Osteoblast (primary cell): Measurements from ENCODE around the gene WDTC1. TPM values are rescaled to one million over a fixed set of nuclear protein-coding genes. Genes with fewer than 3 reads are reported as not detected.

ENCODE experiments used
- DNase-seq: peaks from one replicate; pipeline ENCODE4 v3.0.0; 2011; ENCODE audit warnings: low spot score, mixed read lengths; ENCODE audit not compliant: insufficient read length; ENCODE audit errors: missing footprints
- H2AFZ ChIP-seq: 2 replicates; pipeline ENCODE4 v1.6.0; 2011; ENCODE audit warnings: mild to moderate bottlenecking, low read length
- H3K27ac ChIP-seq: 2 replicates; pipeline ENCODE4 v1.5.1; 2011; ENCODE audit warnings: mild to moderate bottlenecking, low read depth, low read length, moderate library complexity
- H3K27me3 ChIP-seq: 2 replicates; pipeline ENCODE4 v1.6.0; 2012; ENCODE audit warnings: mild to moderate bottlenecking, control low read depth, inconsistent platforms, low read length, moderate library complexity; ENCODE audit not compliant: insufficient read depth
- H3K36me3 ChIP-seq: 2 replicates; pipeline ENCODE4 v1.5.1; 2011; ENCODE audit warnings: mild to moderate bottlenecking, low read length, control low read depth, moderate library complexity; ENCODE audit not compliant: insufficient read depth
- H3K4me1 ChIP-seq: 2 replicates; pipeline ENCODE4 v1.5.1; 2011; ENCODE audit warnings: mild to moderate bottlenecking, low read length, control low read depth, moderate library complexity; ENCODE audit not compliant: insufficient read depth
- H3K4me2 ChIP-seq: 2 replicates; pipeline ENCODE4 v1.6.0; 2011; ENCODE audit warnings: mild to moderate bottlenecking, low read length; ENCODE audit not compliant: insufficient read depth
- H3K4me3 ChIP-seq: fragments of 200-600 bp; sonication (generic); 3 replicates; pipeline ENCODE4 v1.5.1; 2012; ENCODE audit warnings: mild to moderate bottlenecking, low read length, inconsistent platforms; ENCODE audit not compliant: insufficient read depth
- H3K79me2 ChIP-seq: 2 replicates; pipeline ENCODE4 v1.6.0; 2012; ENCODE audit warnings: mild to moderate bottlenecking, low read length, control low read depth, inconsistent platforms; ENCODE audit not compliant: insufficient read depth
- H3K9me3 ChIP-seq: 2 replicates; pipeline ENCODE4 v1.5.1; 2011; ENCODE audit warnings: low read depth, low read length, control low read depth
- H4K20me1 ChIP-seq: 2 replicates; pipeline ENCODE4 v1.6.0; 2012; ENCODE audit warnings: mild to moderate bottlenecking, low read length, control low read depth; ENCODE audit not compliant: insufficient read depth
- total RNA-seq: library from RNA; depleted of rRNA; stranded (reverse); fragments of >200 nt; gene quantifications from 2 replicates; pipeline ENCODE4 v1.2.3, GENCODE V29; 2012
- TF ChIP-seq, protein P1 (sequence below): IDR thresholded peaks from 2 replicates; pipeline ENCODE4 v1.5.1; 2011; ENCODE audit warnings: mild to moderate bottlenecking, low read depth, low read length, moderate library complexity; ENCODE audit errors: extremely low read depth

Gene WDTC1
- total RNA-seq, 1 donor: 34.4 TPM

DNA sequence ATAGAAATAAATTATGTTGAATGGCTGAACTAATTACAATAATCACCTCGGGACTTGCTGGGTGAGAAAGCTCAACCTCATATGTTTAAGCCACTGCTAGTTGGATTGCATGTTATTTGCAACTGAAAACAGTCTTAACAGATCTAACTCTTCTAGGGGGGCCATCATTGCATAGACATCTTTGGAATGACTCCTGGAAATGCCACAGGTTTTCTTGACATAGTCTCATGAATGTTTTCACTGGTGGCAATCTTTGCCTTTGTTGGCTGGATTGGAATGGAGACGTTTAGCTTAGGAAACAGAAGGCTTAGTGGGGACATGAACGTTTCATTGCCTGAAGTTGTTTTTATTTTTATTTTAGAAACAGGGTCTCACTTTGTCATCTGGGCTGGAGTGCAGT lies 8.8 kb upstream of the WDTC1 start:
- Histone ChIP-seq H3K4me2 (no peak overlapping the region), H3K4me3 (no peak overlapping the region), H3K9me3 (no peaks in the 10 kb centered on the region), H3K27me3 (no peaks in the 10 kb centered on the region), H3K36me3 (no peaks in the 10 kb centered on the region), H3K79me2 (no peaks in the 10 kb centered on the region), H3K27ac (no peak overlapping the region), H2AFZ (no peak overlapping the region), H4K20me1 (no peaks in the 10 kb centered on the region), H3K4me1 (no peaks in the 10 kb centered on the region)
- no peak for DNase-seq
- TF ChIP-seq, protein P1, sequence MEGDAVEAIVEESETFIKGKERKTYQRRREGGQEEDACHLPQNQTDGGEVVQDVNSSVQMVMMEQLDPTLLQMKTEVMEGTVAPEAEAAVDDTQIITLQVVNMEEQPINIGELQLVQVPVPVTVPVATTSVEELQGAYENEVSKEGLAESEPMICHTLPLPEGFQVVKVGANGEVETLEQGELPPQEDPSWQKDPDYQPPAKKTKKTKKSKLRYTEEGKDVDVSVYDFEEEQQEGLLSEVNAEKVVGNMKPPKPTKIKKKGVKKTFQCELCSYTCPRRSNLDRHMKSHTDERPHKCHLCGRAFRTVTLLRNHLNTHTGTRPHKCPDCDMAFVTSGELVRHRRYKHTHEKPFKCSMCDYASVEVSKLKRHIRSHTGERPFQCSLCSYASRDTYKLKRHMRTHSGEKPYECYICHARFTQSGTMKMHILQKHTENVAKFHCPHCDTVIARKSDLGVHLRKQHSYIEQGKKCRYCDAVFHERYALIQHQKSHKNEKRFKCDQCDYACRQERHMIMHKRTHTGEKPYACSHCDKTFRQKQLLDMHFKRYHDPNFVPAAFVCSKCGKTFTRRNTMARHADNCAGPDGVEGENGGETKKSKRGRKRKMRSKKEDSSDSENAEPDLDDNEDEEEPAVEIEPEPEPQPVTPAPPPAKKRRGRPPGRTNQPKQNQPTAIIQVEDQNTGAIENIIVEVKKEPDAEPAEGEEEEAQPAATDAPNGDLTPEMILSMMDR: no peak

DNA sequence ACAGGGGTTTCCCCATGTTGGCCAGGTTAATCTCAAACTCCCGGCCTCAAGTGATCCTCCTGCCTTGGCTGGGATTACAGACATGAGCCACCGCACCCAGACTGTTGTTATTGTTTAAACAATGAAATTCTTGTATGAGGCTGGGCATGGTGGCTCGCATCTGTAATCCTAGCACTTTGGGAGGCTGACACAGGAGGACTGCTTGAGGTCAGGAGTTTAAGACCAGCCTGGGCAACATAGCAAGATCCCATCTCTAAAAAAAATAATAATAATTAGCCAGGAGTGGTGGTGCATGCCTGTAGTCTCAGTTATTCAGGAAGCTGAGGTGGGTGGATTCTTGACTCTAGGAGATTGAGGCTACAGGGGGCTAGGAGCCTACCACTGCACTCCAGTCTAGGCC lies 6.7 kb upstream of the WDTC1 start:
- Histone ChIP-seq H3K79me2 (no peaks in the 10 kb centered on the region), H3K36me3 (no peaks in the 10 kb centered on the region), H2AFZ (no peak overlapping the region), H3K9me3 (no peaks in the 10 kb centered on the region), H3K27me3 (no peaks in the 10 kb centered on the region), H3K4me1 (no peaks in the 10 kb centered on the region), H3K27ac (no peak overlapping the region), H3K4me3 (no peak overlapping the region), H3K4me2 (no peak overlapping the region), H4K20me1 (no peaks in the 10 kb centered on the region)
- no peak for DNase-seq
- TF ChIP-seq, protein P1: no peak

DNA sequence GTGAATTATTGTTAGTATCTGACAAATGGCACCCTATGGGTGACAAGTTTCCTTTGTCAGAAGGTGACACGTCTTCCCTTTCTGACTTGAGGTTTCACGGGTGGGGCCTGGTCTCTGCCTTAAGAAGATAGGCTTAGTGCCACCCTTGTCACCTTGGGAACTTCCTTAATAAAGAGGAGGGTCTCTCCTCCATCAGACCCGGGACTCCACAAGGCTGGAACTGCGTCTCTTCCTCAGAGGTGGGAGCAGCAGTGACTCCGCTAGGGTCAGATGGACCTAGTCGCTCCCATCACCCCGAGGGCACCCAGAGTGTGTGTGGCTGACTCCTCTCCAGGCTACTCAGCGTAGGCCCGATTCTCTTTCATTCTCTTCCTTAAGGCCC lies 774 bp upstream of the WDTC1 start:
- Histone ChIP-seq H3K79me2 (peaks cover 26% of the 10 kb centered on the region), H3K36me3 (no peaks in the 10 kb centered on the region), H3K9me3 (no peaks in the 10 kb centered on the region), H3K27ac (no peak overlapping the region), H3K4me2 (peak overlapping the region; percentile 86), H4K20me1 (peaks cover 13% of the 10 kb centered on the region), H2AFZ (peak overlapping the region; percentile 98), H3K4me3 (peak overlapping the region; percentile 80), H3K27me3 (no peaks in the 10 kb centered on the region), H3K4me1 (peaks cover 12% of the 10 kb centered on the region)
- TF ChIP-seq, protein P1: no peak
- peak; percentile 45 for DNase-seq

DNA sequence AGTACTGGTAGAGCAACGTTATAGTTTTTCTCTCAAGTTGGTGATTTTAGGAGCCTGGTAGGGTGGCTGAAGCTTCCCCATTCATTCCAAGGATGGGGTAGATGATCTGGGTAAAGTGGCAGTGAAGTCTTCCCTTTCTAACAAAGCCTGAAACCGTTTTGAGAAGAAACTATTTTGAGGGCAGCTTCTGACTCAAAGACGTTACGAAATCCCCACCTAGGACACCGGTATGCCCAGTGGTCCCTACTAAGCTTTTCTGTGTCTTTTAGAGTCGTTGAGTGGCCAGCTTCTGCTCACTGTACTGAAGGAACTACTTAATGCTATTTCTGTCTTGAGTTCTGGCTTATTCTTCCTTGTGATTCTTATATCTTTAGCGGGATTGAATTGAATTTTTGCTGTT lies 1.4 kb downstream of the WDTC1 start:
- Histone ChIP-seq H3K4me2 (peak overlapping the region; percentile 98), H3K4me3 (peak overlapping the region; percentile 80), H3K27ac (no peak overlapping the region), H3K79me2 (peaks cover 32% of the 10 kb centered on the region), H3K36me3 (no peaks in the 10 kb centered on the region), H3K27me3 (no peaks in the 10 kb centered on the region), H4K20me1 (peaks cover 13% of the 10 kb centered on the region), H3K4me1 (peaks cover 12% of the 10 kb centered on the region), H3K9me3 (no peaks in the 10 kb centered on the region), H2AFZ (peak overlapping the region; percentile 88)
- no peak for DNase-seq
- TF ChIP-seq, protein P1: no peak
